Stomach (tissue), 4 donors: Measurements from ENCODE around the gene NR1I3.
A peak's percentile ranks its signal among the peaks of the same experiment; 100 is the strongest.

Experiments used
- EP300 ChIP-seq: sonication (generic); formaldehyde crosslinking; IDR thresholded peaks from one replicate; pipeline ENCODE4 v1.6.1; 2017; ENCODE audit warnings: antibody characterized with exemption
- POLR2A ChIP-seq, 4 donors: fragments of 450-650 bp; IDR thresholded peaks; one replicate each; pipeline ENCODE4 v1.6.1; 2016; ENCODE audit warnings: antibody characterized with exemption in 4 of 4, control low read depth in 2 of 4, mild to moderate bottlenecking in 1 of 4, moderate library complexity in 1 of 4
- POLR2AphosphoS5 ChIP-seq, 3 donors: sonication (generic); formaldehyde crosslinking; IDR thresholded peaks; one replicate each; pipeline ENCODE4 v1.6.1; 2016; ENCODE audit warnings: antibody characterized with exemption in 3 of 3
- TF ChIP-seq, protein P1 (sequence below), 7 experiments: fragments of 450-650 bp in 4 of 7; fragments of 200-600 bp in 3 of 7; sonication (generic) in 3 of 7; IDR thresholded peaks; one replicate each; pipeline ENCODE4 v1.5.1; 2016 to 2019; ENCODE audit warnings: antibody characterized with exemption in 7 of 7, control low read depth in 2 of 7, mild to moderate bottlenecking in 1 of 7

DNA sequence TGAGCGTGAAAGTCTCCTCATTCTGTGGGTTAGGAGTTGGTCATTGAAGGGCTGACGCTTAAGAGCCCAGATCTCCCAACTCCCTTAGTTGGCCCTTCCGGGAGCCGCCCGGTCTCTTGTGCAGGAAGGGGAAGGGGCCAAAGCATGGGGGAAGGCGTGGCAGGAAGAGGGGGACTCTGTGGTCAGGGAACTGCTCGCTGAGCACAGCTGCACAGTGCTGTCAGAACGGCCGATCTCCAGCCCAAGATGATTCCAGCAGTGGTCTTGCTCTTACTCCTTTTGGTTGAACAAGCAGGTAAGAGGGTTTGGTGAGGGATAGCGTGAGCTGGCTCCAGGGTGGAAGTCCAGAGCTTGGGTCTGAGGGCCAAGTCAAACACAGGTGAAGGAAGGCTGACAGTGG, 22.9 kb downstream of the NR1I3 start, which contains the start of gene FCER1G:
- TF ChIP-seq, protein P1, sequence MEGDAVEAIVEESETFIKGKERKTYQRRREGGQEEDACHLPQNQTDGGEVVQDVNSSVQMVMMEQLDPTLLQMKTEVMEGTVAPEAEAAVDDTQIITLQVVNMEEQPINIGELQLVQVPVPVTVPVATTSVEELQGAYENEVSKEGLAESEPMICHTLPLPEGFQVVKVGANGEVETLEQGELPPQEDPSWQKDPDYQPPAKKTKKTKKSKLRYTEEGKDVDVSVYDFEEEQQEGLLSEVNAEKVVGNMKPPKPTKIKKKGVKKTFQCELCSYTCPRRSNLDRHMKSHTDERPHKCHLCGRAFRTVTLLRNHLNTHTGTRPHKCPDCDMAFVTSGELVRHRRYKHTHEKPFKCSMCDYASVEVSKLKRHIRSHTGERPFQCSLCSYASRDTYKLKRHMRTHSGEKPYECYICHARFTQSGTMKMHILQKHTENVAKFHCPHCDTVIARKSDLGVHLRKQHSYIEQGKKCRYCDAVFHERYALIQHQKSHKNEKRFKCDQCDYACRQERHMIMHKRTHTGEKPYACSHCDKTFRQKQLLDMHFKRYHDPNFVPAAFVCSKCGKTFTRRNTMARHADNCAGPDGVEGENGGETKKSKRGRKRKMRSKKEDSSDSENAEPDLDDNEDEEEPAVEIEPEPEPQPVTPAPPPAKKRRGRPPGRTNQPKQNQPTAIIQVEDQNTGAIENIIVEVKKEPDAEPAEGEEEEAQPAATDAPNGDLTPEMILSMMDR (IDR thresholded peaks at IDR 0.05), result no peak
- TF ChIP-seq POLR2A (IDR thresholded peaks at IDR 0.05) (no peak), POLR2AphosphoS5 (IDR thresholded peaks at IDR 0.05) (peak in 2 of 3 donors; percentile 34 to 59), EP300 (no peak)
